Measurements from ENCODE around the gene ALDH1A3. TPM values are rescaled to one million over a fixed set of nuclear protein-coding genes. Genes with fewer than 3 reads are reported as not detected.

ALDH1A3 gene
- total RNA-seq, 4 donors from 2014 or later, result 6.7 to 39.4 (median 17.9) TPM

Small RNA genes within 50 kb of the gene (small RNA-seq; reads per million reads assigned to genes)
- gene AC015712.3, result 0 reads per million in 4 donors

Other genes starting within 250 kb of the ALDH1A3 start
- gene LRRK1, start 39.5 kb downstream of the ALDH1A3 start, total RNA-seq, result 100 to 1,000 TPM in 2 of 4 donors, 10 to 100 TPM in 2; 52.7 to 107 (median 82.7) TPM